GM18907 (cell line): ENCODE data around the gene TNS2.

Experiments used
- ATAC-seq: cut with Tn5 transposase; IDR thresholded peaks from one replicate; pipeline ENCODE4 v1.9.1; 2021; ENCODE audit warnings: mild to moderate bottlenecking, moderate library complexity; ENCODE audit not compliant: unreplicated experiment

TNS2 gene

GRCh38 chr12:53056901-53057300, 7.0 kb downstream of the TNS2 start:
- ATAC-seq, result no peak

- ATAC-seq, result no peak
Measured at GRCh38 chr12:53057816-53058500, 8.1 kb downstream of the TNS2 start.

- no peak for ATAC-seq
Measured at GRCh38 chr12:53058674-53059433, 9.0 kb downstream of the TNS2 start.

GRCh38 chr12:53059434-53060063, 9.7 kb downstream of the TNS2 start:
- no peak for ATAC-seq

- no peak for ATAC-seq
Measured at GRCh38 chr12:53060064-53060720, 10.3 kb downstream of the TNS2 start.

GRCh38 chr12:53060721-53061276, 10.9 kb downstream of the TNS2 start:
- ATAC-seq, result no peak

GRCh38 chr12:53061404-53062010, 11.6 kb downstream of the TNS2 start:
- no peak for ATAC-seq

GRCh38 chr12:53062011-53062961, 12.4 kb downstream of the TNS2 start:
- ATAC-seq, result no peak

GRCh38 chr12:53062977-53063707, 13.3 kb downstream of the TNS2 start:
- ATAC-seq, result no peak

- ATAC-seq, result no peak
Measured at GRCh38 chr12:53063708-53064612, 14.1 kb downstream of the TNS2 start.

- no peak for ATAC-seq
Measured at GRCh38 chr12:53064613-53065436, 15.0 kb downstream of the TNS2 start.

- no peak for ATAC-seq
Measured at GRCh38 chr12:53065470-53065869, 15.6 kb downstream of the TNS2 start.

- no peak for ATAC-seq
Measured at GRCh38 chr12:53065975-53066931, 16.4 kb downstream of the TNS2 start.

GRCh38 chr12:53067074-53067992, 17.5 kb downstream of the TNS2 start:
- no peak for ATAC-seq
